Measurements from ENCODE around the gene NT5C2. TPM values are rescaled to one million over a fixed set of nuclear protein-coding genes. Genes with fewer than 3 reads are reported as not detected.
A peak's percentile ranks its signal among the peaks of the same experiment; 100 is the strongest.
"Not testable (repeated sequence)": the region's sequence is repeated elsewhere in the genome, so short reads cannot be mapped to it uniquely, and the experiment has no call there.

NT5C2 gene
- total RNA-seq, 1 experiment from 2014 or later, result 70.0 TPM

GRCh38 chr10:103193820-103194529 lies 903 bp upstream of the NT5C2 start:
- CTCF ChIA-PET, result interaction anchor here (0.7 to 3.8 kb wide), 4 partner anchors 9 to 51 kb away, joined by 3 to 18 read pairs (median 8); no protein-coding TSS in a partner anchor
- TSS peak; percentile 78 for BruUV-seq (replicated peaks)
- H3K4me3 Mint-ChIP-seq (ENCODE audit: low read depth, unreplicated experiment), result peak overlapping the region; percentile 82
- H3K27me3 Mint-ChIP-seq (ENCODE audit: unreplicated experiment), result no peaks in the 10 kb centered on the region
- intact Hi-C loops (cut with micrococcal nuclease; ENCODE audit: unreplicated experiment), result loop anchor here (2.0 kb wide), 1 partner anchor 47 kb away; no protein-coding TSS in a partner anchor
- peaks cover 35% of the 10 kb centered on the region for H3K4me1 Mint-ChIP-seq (ENCODE audit: low read depth, unreplicated experiment)
- H3K27ac Mint-ChIP-seq (ENCODE audit: unreplicated experiment), result peak overlapping the region; percentile 93
- no peak for TF ChIP-seq CTCF (IDR thresholded peaks at IDR 0.05; ENCODE audit: unreplicated experiment)
- DNase-seq, result no peak
- no peaks in the 10 kb centered on the region for H3K9me3 Mint-ChIP-seq (ENCODE audit: low read depth, unreplicated experiment)
- H3K36me3 Mint-ChIP-seq (ENCODE audit: insufficient read depth, unreplicated experiment), result peaks cover 38% of the 10 kb centered on the region

GRCh38 chr10:103192451-103193106 lies 493 bp downstream of the NT5C2 start:
- DNase-seq, result peak; percentile 65
- peak overlapping the region; percentile 82 for H3K4me3 Mint-ChIP-seq (ENCODE audit: low read depth, unreplicated experiment)
- CTCF ChIA-PET, result interaction anchor here (0.6 to 3.8 kb wide), 6 partner anchors 39 to 72 kb away, joined by 3 to 18 read pairs (median 7); no protein-coding TSS in a partner anchor
- H3K9me3 Mint-ChIP-seq (ENCODE audit: low read depth, unreplicated experiment), result no peaks in the 10 kb centered on the region
- no peak for TF ChIP-seq CTCF (IDR thresholded peaks at IDR 0.05; ENCODE audit: unreplicated experiment)
- H3K4me1 Mint-ChIP-seq (ENCODE audit: low read depth, unreplicated experiment), result peaks cover 28% of the 10 kb centered on the region
- H3K27me3 Mint-ChIP-seq (ENCODE audit: unreplicated experiment), result no peaks in the 10 kb centered on the region
- BruUV-seq (replicated peaks), result no TSS peak
- intact Hi-C loops (cut with micrococcal nuclease; ENCODE audit: unreplicated experiment), result loop anchor here (2.0 kb wide), 1 partner anchor 48 kb away; no protein-coding TSS in a partner anchor
- H3K36me3 Mint-ChIP-seq (ENCODE audit: insufficient read depth, unreplicated experiment), result peaks cover 50% of the 10 kb centered on the region
- peak overlapping the region; percentile 86 for H3K27ac Mint-ChIP-seq (ENCODE audit: unreplicated experiment)

- peaks cover 23% of the 10 kb centered on the region for H3K4me1 Mint-ChIP-seq (ENCODE audit: low read depth, unreplicated experiment)
- H3K27me3 Mint-ChIP-seq (ENCODE audit: unreplicated experiment), result no peaks in the 10 kb centered on the region
- no TSS peak for BruUV-seq (replicated peaks)
- TF ChIP-seq CTCF (IDR thresholded peaks at IDR 0.05; ENCODE audit: unreplicated experiment), result no peak
- no peak for DNase-seq
- H3K36me3 Mint-ChIP-seq (ENCODE audit: insufficient read depth, unreplicated experiment), result peaks cover 50% of the 10 kb centered on the region
- H3K27ac Mint-ChIP-seq (ENCODE audit: unreplicated experiment), result peak overlapping the region; percentile 86
- intact Hi-C loops (cut with micrococcal nuclease; ENCODE audit: unreplicated experiment), result loop anchor here (2.0 kb wide), 1 partner anchor 49 kb away; no protein-coding TSS in a partner anchor
- CTCF ChIA-PET, result interaction anchor here (0.9 to 3.8 kb wide), 7 partner anchors 39 to 53 kb away, joined by 3 to 18 read pairs (median 5); no protein-coding TSS in a partner anchor
- peak overlapping the region; percentile 82 for H3K4me3 Mint-ChIP-seq (ENCODE audit: low read depth, unreplicated experiment)
- no peaks in the 10 kb centered on the region for H3K9me3 Mint-ChIP-seq (ENCODE audit: low read depth, unreplicated experiment)
Observed at GRCh38 chr10:103192089-103192450, 1.0 kb downstream of the NT5C2 start.

- BruUV-seq (replicated peaks); DNase-seq; H3K9me3 Mint-ChIP-seq (ENCODE audit: low read depth, unreplicated experiment); H3K27ac Mint-ChIP-seq (ENCODE audit: unreplicated experiment); H3K27me3 Mint-ChIP-seq (ENCODE audit: unreplicated experiment): not testable (repeated sequence)
- intact Hi-C loops (cut with micrococcal nuclease; ENCODE audit: unreplicated experiment), result loop anchor here (2.0 kb wide), 1 partner anchor 42 kb away; no protein-coding TSS in a partner anchor
- H3K4me1 Mint-ChIP-seq (ENCODE audit: low read depth, unreplicated experiment), result peaks cover 22% of the 10 kb centered on the region
- CTCF ChIA-PET, result interaction anchor here (0.9 to 3.8 kb wide), 4 partner anchors 40 to 51 kb away, joined by 3 to 18 read pairs (median 4); no protein-coding TSS in a partner anchor
- H3K36me3 Mint-ChIP-seq (ENCODE audit: insufficient read depth, unreplicated experiment), result peaks cover 50% of the 10 kb centered on the region
- peak overlapping the region; percentile 82 for H3K4me3 Mint-ChIP-seq (ENCODE audit: low read depth, unreplicated experiment)
Observed at GRCh38 chr10:103191198-103191597, 1.9 kb downstream of the NT5C2 start.
